DMS114 treated with DMSO at 0.1 percent for 48 hours (cell line): ENCODE measurements around the gene FURIN.
"Not testable (repeated sequence)": the region's sequence is repeated elsewhere in the genome, so short reads cannot be mapped to it uniquely, and the experiment has no call there.

Source experiments
- DNase-seq: peaks from one replicate; lab custom pipeline; 2025; ENCODE audit not compliant: unreplicated experiment; lab: John Stamatoyannopoulos, UW

The FURIN gene

DNA sequence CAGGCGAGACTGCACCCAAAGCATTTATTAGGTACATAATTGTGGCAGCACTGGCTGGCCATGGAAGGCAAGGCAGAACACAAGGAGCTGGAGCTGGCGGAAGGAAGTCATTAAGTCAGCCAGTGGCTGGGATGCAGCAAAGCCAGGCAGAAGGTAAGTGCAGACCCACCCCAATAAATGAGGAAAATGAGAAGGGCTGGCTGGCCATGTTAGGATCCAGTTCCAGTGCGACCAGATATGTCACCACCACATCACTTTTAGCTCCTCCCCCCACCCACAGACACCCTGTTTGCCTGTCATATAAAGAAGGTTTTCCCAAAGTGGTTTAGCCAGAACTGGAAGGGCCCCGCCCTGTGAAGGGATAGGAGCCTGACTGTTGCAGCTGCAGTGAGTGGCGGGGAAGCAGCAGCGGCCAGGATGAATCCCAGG, at the start of gene FURIN:
TSS of gene FURIN (plus strand) at position 328 of the 429 bp plus-strand sequence. CDS start 7,153 bp downstream, outside the sequence.
- no peak for DNase-seq

DNA sequence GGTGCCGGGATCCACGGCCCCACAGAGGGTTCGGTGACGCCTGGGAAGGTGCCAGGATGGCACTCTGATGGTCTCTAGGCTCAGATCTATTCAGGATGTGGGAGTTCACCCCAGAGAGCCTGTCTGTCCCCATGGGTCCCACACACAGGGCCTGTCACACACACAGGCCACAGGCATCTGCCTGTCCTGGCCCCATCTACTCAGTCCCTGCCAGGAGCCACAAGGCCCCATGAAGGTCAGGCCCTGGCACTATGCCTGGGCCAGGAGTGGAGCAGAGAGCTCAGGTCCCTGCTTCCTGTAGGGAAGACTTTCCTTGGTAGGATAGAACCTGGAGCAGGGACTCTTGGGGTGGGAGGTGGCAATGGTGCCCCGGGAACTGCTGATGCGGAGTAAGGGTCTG, 49.0 kb upstream of the FURIN start:
- no peak for DNase-seq

DNA sequence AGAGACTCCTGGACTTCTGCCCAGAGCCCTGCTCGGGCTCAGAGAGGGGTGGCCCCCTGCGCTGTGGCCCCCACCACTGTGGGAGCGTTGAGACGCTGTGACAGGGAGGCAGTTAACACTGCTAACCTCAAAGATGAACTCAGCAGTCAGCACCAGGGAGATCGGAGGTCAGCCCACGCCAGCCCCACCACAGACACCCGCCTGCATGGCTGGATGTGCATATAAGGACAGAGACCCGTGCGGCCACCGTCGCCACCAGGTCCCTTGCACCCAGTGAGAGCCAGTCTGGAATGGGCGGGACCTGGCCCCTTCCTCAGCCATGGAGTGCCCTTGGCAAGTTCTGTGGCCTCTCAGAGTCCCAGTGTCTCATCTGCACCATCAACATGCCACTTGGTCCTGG, 48.5 kb upstream of the FURIN start:
- no peak for DNase-seq

DNA sequence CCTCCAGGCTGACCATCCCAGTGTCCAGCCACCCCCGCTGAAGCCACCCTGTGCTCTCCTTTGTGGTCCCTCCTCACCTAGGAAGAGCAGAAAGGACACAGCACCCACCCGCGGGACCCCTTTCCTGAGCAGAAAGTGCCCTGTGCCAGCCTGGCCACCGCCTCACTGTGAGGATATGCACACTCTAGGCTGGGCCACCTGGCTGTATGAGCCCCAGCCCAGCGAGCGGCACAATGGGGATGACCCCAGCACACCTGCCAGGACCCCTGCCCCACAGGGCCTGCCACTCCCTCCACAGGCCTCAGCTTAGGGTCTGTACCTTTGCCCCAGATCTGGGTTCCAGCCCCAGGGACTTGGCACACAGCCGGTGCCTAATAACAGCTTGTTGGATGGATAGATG, 47.9 kb upstream of the FURIN start:
- no peak for DNase-seq

DNA sequence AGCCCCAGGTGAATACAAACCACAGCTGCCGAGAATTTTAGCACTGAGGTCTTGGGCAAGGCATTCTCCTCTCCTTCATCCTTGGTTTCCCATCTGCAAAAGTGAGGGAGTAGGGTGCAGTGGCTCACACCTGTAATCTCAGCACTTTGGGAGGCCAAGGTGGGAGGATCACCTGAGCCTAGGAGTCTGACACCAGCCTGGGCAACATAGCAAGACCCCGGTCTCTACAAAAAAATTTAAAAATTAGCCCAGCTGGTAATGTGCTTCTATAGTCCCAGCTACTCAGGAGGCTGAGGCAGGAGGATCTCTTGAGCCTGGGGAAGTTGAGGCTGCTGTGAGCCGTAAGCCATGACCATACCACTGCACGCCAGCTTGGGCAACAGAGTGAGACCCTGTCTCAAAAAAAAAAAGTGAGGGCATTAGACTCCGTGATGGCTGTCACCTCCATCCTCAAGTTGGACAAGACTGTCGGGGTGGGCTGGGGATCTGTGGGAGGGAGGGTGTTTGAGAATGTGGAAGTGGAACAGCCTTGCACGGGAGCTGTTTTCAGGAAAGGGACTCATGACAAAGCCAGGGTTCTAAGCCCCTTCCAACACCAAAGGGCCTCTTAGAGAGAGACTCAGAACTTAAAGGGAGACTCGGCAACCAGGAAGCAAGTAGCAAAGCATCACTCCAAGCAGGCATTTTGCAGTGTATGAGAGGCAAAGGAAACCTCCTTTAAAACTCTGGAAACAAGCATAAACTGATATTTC, 46.0 kb upstream of the FURIN start:
- no peak for DNase-seq

DNA sequence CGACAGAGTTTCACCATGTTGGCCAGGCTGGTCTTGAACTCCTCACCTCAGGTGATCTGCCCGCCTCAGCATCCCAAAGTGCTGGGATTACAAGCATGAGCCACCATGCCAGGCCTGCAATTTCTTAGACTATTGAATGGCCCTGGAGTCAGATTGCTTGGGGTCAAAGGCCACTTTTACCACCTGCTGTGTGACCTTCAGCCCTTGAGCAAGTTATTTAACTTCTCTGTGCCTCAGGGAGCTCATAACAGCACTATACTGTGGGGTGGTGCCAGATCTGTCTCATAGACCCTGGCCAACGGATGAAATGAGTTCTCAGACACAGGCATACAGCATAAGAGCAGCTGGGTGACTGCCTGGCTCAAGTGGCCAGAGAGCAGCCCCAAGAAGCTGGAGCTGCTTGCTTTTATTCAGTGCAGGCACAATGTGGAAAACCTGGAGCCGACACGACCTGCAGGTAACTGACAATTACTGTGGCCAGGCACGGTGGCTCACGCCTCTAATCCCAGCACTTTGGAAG, 44.9 kb upstream of the FURIN start:
- no peak for DNase-seq

DNA sequence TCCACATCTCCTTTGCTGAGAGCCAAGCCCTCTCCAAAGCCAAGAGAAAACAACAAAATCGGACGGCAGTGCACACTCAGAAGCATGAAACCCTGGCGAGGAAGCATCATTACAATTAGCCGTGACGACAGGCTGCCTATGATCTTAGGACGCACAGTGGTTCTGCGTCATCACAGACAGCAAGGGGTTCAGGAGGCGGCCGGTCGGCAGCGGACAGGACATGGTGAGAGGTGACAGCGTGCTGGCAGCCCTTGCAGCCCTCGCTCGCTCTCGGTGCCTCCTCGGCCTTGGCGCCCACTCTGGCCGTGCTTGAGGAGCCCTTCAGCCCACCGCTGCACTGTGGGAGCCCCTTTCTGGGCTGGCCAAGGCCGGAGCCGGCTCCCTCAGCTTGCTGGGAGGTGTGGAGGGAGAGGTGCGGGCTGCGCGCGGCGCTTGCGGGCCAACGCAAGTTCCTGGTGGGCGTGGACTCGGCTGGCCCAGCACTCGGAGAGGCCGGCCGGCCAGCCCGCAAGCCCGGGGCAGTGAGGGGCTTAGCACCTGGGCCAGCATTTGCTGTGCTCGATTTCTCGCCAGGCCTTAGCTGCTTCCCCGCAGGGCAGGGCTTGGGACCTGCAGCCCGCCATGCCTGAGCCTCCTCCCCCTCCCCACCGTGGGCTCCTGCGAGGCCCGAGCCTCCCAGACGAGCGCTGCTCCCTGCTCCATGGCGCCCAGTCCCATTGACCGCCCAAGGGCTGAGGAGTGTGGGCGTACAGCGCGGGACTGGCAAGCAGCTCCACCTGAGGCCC, 43.1 kb upstream of the FURIN start:
- not testable (repeated sequence) for DNase-seq

DNA sequence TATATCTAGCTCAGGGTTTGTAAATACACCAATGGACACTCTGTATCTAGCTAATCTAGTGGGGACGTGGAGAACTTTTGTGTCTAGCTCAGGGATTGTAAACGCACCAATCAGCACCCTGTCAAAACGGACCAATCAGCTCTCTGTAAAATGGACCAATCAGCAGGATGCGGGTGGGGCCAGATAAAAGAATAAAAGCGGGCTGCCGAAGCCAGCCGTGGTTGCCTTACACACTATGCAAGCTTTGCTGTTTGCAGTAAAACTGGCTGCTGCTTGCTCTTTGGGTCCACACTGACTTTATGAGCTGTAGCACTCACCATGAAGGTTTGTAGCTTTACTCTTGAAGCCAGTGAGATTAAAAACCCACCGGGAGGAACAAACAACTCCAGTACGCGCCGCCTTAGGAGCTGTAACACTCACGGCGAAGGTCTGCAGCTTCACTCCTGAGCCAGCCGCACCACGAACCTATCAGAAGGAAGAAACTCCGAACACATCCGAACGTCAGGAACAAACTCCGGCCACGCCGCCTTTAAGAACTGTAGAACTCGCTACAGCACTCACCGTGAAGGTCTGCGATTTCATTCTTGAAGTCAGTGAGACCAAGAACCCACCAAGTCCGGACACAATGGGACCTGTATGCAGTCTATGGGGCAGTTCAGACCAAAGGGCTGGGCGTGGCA, 42.0 kb upstream of the FURIN start:
- DNase-seq: not testable (repeated sequence)

DNA sequence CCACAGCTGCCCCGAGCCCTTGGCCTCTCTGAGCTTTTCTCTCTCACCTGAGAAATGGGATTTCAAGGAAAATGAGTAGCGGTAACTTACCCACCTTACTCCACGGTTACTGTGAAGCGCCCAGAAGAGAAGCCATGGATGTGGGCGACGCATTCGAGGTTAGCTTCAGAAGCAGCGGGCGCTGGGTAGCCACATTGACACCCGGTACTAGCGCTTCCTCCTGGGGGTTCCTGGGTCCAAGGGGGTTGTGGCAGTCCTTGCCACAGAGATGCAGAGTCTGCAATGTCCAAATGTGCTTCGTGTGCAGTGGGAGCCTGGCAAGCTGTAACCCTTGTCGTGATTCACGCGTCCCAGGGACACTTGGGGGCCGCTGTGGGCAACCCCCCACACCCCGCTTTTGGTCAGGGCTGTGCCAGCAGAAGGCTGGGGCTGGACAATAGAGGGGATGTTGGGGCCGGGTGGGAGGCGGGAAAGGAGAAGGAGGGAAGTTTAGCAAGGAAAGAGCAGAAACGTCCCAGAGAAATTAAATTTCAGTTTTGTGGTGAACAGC, 41.4 kb upstream of the FURIN start:
- no peak for DNase-seq

DNA sequence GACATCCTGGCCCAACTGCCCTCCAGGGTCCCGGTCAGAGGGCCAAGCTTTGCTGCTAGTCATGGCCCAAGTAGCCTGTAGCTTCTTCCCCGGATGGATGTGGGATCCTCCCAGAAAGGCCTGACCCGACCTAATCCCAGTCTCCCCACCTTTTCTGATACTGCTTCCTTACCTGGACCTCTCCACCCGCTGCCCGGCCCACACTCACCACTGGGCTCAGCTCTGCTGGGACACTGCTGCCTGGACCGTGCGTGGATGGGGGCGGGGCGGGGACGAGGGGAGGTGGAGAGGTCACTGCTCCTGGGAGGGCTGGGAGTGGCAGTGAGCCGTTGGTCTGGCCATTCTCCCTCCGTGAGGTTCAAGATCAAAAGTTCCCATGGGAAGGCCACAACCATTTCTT, 40.3 kb upstream of the FURIN start:
- DNase-seq: no peak

DNA sequence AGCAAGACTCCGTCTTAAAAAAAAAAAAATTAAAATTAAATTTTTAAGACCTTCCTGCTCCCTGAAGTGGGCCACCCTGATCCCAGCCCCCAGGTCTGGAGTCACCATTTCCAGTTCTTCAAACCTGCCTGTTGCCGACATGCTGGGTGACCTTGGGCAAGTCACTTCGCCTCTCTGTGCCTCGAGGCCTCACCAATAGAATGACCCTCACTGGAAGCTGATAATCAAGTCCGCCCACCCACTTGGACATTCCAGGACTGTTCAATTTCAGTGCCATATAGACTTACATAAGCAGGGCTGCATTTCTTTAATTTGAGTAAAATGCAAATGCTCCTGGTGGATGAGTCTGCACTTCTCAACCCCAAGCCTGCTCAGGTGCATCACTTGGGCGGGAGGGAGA, 39.3 kb upstream of the FURIN start:
- DNase-seq: no peak

DNA sequence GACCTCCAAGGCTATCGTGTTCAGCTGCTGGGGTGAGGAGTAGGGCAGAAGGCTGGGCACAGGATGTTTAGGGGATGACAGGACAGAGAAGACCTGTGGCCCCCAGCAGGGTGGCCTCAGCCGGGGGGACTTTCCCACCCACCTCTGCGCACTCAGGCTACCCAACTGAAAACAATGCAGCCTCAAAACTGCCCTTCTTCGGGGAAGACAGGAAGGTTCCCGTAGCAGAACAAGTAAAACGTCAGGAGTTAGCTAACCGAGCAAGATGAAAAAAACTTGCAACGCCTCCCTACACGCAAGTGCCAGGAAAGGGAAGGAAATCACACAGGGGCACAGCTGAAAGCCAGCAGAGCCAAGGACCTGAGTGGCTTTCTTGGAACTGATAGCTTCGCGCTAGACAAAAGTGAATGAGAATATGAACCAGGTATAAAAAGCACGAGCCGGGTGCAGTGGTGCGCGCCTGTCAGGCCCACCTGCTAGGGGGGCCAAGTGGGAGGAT, 38.4 kb upstream of the FURIN start:
- no peak for DNase-seq

DNA sequence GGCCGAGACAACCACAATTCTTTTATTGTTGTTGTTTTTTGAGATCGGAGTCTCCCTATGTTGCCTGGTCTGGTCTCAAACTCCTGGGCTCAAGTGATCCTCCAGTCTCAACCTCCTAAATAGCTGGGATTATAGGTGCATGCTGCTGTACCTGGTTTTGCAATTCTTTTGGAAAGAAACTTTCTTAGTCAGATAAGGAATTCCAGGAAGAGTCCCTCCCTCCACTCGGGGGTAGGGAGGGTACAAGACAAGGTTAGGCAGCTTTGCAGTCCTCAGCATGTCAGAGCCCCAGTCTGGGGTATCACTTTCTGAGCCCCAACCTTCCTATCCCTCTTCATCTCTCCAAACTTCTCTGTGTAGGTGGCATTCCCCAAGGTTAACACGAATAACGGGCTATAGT, 33.8 kb upstream of the FURIN start:
- no peak for DNase-seq

DNA sequence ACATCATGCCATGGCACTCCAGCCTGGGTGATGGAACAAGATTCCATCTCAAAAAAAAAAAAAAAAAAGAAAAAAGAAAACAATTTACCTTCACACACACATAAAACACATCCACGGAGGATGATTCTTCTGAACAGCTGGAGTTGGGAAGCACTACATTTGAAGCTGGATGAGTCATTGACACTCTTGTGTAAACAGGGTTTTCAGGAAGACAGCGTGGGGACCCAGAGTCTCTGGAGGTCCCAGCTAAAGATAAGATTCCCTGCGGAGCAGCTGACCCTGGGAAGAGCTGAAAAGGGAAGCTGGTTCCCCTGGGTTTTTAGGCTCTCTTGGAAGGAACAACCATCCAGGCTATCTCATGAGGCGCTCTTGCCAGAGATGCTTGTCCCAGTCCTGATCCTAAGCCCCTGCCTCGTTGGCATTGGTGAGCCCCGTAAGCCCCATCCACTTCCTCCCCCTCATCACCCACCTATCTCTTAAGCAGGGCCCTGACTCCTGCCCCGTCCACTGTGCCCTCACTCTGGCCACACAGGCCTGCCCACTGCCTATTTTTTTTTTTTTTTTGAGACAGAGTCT, 32.0 kb upstream of the FURIN start:
- no peak for DNase-seq

DNA sequence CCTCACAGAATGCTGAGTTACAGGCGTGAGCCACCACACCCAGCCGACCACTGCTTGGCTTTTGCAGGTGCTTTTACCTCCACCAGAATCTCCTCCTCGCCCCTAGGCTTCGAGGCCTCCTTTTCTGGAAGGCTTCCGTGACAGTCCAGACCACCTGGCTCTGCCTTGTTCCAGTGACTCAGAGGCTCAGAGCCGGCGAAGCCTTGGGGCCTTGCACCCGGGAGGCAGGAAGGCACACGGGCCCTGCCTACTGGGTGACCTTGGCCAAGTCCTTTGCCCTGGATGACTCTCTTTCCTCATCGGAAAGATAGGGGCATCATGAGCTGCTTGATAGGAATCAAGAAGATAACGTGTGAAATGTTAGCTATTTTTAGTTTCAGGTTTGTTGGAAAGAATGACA, 31.3 kb upstream of the FURIN start:
- no peak for DNase-seq

DNA sequence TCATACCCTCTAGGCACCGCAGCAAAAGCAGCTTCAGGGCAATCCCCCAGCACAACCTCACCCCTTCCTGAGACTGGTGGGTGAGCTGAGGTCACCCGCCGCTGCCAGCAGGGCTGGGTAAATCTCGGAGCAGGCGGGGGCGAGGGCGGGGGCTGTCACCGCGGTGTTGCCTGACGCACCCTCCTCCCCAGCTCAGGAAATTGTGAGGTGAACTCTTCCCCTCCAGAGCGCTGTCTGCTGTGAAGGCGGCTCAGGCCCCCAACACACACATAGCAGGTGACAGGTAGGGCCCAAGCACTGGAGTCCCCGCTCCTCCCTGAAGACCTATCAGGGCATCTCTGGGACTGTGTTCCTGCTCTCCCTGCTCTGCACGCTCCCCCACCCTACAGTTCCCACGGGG, 30.2 kb upstream of the FURIN start:
- no peak for DNase-seq

DNA sequence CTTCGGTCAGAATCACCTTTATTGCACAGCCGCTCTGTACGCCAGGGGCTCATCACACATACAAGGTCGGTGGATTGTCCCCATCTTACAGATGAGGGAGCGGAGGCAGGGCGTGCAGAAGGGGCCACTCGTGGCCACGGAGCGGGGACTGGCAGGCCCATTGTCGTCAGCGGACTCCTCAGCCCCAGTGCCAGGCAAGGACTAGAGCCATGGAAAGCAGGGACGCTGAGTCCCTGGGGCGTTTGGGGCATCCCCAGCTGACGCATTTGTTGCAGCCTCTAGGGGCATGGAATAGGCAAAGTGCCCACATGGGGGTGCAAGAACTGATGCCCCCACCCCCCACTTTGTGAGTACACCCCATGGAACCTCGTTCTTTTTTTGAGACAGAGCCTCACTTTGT, 29.8 kb upstream of the FURIN start:
- no peak for DNase-seq

DNA sequence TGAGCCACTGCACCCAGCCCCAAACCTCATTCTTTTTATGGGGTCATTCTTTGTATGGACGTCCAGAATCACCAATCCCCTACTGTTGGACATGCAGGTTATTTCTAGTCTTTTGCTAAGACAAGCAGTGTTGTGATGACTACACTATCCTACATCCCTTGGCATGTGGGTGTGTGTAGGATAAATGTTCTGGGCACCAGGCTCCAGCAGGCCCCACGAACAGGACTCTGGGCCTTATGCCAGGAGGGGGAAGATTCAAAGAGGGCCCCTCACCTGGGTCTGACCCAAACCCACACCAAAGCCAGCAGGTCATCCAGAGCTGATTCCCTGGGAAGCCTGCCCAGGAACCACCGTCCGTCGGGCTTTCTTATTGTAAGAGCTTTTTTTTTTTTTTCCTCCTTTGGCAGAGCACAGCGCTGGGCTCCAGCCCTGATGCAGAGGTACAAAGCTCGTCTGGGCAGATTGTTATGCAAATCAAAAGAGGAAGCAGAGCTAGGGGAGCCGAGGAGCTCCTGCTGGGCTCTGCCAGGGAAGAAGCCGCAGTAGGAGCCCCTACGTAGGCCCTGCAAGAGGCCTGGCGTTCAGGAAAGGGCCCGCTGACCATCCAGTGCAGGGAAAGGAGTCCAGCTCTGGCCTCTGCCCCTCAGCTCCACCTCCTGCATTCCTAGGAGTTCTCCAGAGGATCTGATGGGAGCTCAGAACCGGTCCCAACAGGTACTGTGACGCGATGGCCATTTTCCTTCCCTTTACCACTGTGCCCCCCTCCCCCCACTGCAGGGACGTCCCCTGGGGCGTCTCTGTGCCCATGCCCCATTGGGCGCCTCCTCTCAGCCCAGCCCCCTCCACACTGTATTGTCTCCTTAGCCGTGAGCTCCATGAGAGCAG, 29.0 kb upstream of the FURIN start:
- DNase-seq: no peak

DNA sequence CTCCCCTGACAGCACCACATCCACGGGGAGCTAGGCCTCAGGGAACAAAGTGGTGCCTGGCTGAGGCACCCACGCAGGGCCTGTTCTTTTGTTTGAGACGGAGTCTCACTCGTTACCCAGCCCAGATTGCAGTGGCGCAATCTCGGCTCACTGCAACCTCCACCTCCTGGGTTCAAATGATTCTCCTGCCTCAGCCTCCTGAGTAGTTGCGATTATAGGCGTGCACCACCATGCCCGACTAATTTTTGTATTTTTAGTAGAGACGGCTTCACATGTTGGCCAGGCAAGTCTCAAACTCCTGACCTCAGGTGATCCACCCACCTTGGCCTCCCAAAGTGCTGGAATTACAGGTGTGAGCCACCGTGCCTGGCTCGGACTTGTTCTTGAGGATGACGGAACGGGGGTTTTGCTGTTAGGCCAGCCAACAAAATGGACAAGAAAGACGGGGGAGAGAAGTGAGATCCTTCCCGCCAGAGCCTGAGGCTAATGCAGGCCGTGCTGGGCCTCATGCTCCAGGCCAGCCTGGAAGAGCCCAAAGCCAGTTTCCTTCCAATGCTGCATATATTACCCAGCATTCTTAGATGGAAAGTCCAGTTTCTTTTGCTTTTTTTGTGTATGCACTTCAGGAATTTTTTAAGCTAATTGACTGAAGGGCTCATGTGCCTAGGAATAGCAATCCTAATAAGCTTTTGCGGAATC, 28.1 kb upstream of the FURIN start:
- no peak for DNase-seq
